SU-DHL-6 (cell line): ENCODE results near the gene TANC1.

ENCODE experiments used
- H2AFZ ChIP-seq: fragments of 200-600 bp; sonication (generic); 2 replicates; pipeline ENCODE4 v1.6.1; 2014; ENCODE audit warnings: low read depth, mild to moderate bottlenecking, moderate library complexity, mixed read lengths, antibody characterized with exemption, low read length; ENCODE audit not compliant: severe bottlenecking
- H3F3A ChIP-seq: fragments of 200-600 bp; shearing (Covaris generic); 2 replicates; pipeline ENCODE4 v1.6.0; 2016; ENCODE audit warnings: antibody characterized with exemption, mild to moderate bottlenecking; ENCODE audit not compliant: insufficient read depth
- H3K27ac ChIP-seq: fragments of 200-600 bp; sonication (generic); 2 replicates; pipeline ENCODE4 v1.5.1; 2016; ENCODE audit warnings: low read depth, mild to moderate bottlenecking, low read length, moderate library complexity, mixed read lengths
- H3K27me3 ChIP-seq: fragments of 200-600 bp; sonication (generic), shearing (Covaris generic); 2 replicates; pipeline ENCODE4 v1.6.0; 2014; ENCODE audit warnings: mild to moderate bottlenecking, low read length
- H3K36me3 ChIP-seq: fragments of 200-600 bp; sonication (generic); 2 replicates; pipeline ENCODE4 v1.6.1; 2014; ENCODE audit warnings: mild to moderate bottlenecking, low read length, mixed read lengths
- H3K4me2 ChIP-seq: fragments of 300-600, 200-600 bp; shearing (Covaris generic), sonication (generic); 2 replicates; pipeline ENCODE4 v1.6.0; 2014; ENCODE audit warnings: low read length, low read depth, mild to moderate bottlenecking; ENCODE audit not compliant: poor library complexity, severe bottlenecking
- H3K4me3 ChIP-seq: fragments of 200-600 bp; sonication (generic); 2 replicates; pipeline ENCODE4 v1.5.1; 2014; ENCODE audit warnings: antibody characterized with exemption, low read length, mild to moderate bottlenecking, mixed read lengths; ENCODE audit not compliant: insufficient read depth, poor library complexity, severe bottlenecking
- H3K79me2 ChIP-seq: fragments of 200-600 bp; sonication (generic); 2 replicates; pipeline ENCODE4 v1.6.1; 2014; ENCODE audit warnings: mild to moderate bottlenecking, low read length, moderate library complexity; ENCODE audit not compliant: insufficient read depth
- H3K9ac ChIP-seq: fragments of 200-600 bp; sonication (generic); 2 replicates; pipeline ENCODE4 v1.7.0; 2014; ENCODE audit warnings: mild to moderate bottlenecking, low read length
- H3K9me2 ChIP-seq: fragments of 200-600 bp; sonication (generic); replicated peaks from 2 replicates; pipeline ENCODE4 v1.6.1; 2014; ENCODE audit warnings: low read length; ENCODE audit not compliant: insufficient read depth
- H3K9me3 ChIP-seq: fragments of 200-600 bp; sonication (generic); 2 replicates; pipeline ENCODE4 v1.6.1; 2014; ENCODE audit warnings: low read length, mixed read lengths; ENCODE audit not compliant: insufficient read depth
- H4K20me1 ChIP-seq: fragments of 200-600 bp; sonication (generic); 2 replicates; pipeline ENCODE4 v1.6.1; 2014; ENCODE audit warnings: low read depth, mild to moderate bottlenecking, antibody characterized with exemption, low read length, moderate library complexity, mixed read lengths
- EZH2phosphoT487 ChIP-seq: fragments of 200-600 bp; sonication (generic), shearing (Covaris generic); conservative IDR thresholded peaks from 2 replicates; pipeline ENCODE4 v1.6.1; 2018; ENCODE audit warnings: mild to moderate bottlenecking, antibody characterized with exemption, low read length, moderate library complexity, mixed read lengths
- TF ChIP-seq, protein P1 (sequence below): fragments of 200-600 bp; sonication (generic); IDR thresholded peaks from one replicate; pipeline ENCODE4 v1.5.1; 2017; ENCODE audit warnings: antibody characterized with exemption, mild to moderate bottlenecking, low read length, moderate library complexity; ENCODE audit not compliant: insufficient read depth, poor library complexity, severe bottlenecking

Gene TANC1

DNA sequence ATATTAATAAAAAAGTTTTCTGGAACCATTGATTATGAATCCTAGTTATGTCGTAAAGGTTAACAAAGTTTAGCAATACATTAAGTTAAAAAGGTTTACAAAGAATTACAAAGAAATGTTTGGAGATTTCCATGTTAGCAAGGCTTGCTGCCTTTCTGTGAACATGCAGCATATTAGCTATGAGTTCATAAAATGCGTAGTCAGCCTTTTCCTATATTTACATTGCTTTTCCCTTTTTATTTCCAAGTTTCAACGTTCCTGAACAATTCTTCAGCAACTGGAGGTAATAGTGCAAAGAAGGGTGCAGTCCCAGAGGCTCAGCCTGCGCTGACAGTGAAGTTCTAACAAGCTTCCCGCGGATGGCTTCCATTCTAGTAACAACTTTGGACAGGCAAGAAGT, 266.4 kb downstream of the TANC1 start:
- no peaks in the 10 kb centered on the region for H3K9me3 ChIP-seq
- H3F3A ChIP-seq, result no peaks in the 10 kb centered on the region
- no peaks in the 10 kb centered on the region for H3K79me2 ChIP-seq
- H3K9ac ChIP-seq, result no peak overlapping the region
- no peak overlapping the region for H3K4me3 ChIP-seq
- TF ChIP-seq, protein P1, sequence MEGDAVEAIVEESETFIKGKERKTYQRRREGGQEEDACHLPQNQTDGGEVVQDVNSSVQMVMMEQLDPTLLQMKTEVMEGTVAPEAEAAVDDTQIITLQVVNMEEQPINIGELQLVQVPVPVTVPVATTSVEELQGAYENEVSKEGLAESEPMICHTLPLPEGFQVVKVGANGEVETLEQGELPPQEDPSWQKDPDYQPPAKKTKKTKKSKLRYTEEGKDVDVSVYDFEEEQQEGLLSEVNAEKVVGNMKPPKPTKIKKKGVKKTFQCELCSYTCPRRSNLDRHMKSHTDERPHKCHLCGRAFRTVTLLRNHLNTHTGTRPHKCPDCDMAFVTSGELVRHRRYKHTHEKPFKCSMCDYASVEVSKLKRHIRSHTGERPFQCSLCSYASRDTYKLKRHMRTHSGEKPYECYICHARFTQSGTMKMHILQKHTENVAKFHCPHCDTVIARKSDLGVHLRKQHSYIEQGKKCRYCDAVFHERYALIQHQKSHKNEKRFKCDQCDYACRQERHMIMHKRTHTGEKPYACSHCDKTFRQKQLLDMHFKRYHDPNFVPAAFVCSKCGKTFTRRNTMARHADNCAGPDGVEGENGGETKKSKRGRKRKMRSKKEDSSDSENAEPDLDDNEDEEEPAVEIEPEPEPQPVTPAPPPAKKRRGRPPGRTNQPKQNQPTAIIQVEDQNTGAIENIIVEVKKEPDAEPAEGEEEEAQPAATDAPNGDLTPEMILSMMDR, result no peak
- no peak for TF ChIP-seq EZH2phosphoT487
- H3K36me3 ChIP-seq, result no peaks in the 10 kb centered on the region
- no peak overlapping the region for H3K27ac ChIP-seq
- H4K20me1 ChIP-seq, result no peaks in the 10 kb centered on the region
- H3K4me2 ChIP-seq, result no peak overlapping the region
- H2AFZ ChIP-seq, result no peak overlapping the region
- no peaks in the 10 kb centered on the region for H3K9me2 ChIP-seq
- H3K27me3 ChIP-seq, result no peaks in the 10 kb centered on the region

DNA sequence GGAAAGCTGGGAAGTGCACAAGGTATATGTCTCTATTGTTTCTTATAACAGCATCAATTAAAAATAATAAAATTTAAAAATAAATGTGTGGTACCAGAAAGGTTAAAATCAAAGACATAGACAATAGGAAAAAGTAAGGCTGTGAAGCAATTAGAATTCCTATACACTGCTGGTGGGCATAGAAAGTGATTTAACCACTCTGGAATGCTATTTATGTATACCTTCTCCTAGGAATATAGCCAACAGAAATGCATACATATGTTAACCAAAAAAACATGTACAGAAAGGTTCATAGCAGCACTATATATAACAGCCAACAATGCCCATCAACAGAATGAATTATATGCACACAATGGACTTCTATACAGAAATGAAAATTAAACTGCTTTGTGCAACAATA, 275.1 kb downstream of the TANC1 start:
- Histone ChIP-seq H3K9me3 (no peaks in the 10 kb centered on the region), H3K4me2 (no peak overlapping the region), H3K27me3 (no peaks in the 10 kb centered on the region), H3K9ac (no peak overlapping the region), H3K79me2 (no peaks in the 10 kb centered on the region), H3K36me3 (no peaks in the 10 kb centered on the region), H3K9me2 (no peaks in the 10 kb centered on the region), H3F3A (no peaks in the 10 kb centered on the region), H2AFZ (no peak overlapping the region), H4K20me1 (no peaks in the 10 kb centered on the region), H3K27ac (no peak overlapping the region), H3K4me3 (no peak overlapping the region)
- TF ChIP-seq, protein P1, result no peak
- TF ChIP-seq EZH2phosphoT487, result no peak

GRCh38 chr2:159246325-159246988, 278.0 kb downstream of the TANC1 start:
- H4K20me1 ChIP-seq, result no peaks in the 10 kb centered on the region
- no peaks in the 10 kb centered on the region for H3K36me3 ChIP-seq
- H3K27ac ChIP-seq, result no peak overlapping the region
- TF ChIP-seq EZH2phosphoT487, result no peak
- TF ChIP-seq, protein P1, result no peak
- H3K9me3 ChIP-seq, result no peaks in the 10 kb centered on the region
- no peak overlapping the region for H3K4me3 ChIP-seq
- no peak overlapping the region for H3K9ac ChIP-seq
- H3K9me2 ChIP-seq, result no peaks in the 10 kb centered on the region
- H3K27me3 ChIP-seq, result no peaks in the 10 kb centered on the region
- no peak overlapping the region for H3K4me2 ChIP-seq
- no peak overlapping the region for H2AFZ ChIP-seq
- H3K79me2 ChIP-seq, result no peaks in the 10 kb centered on the region
- H3F3A ChIP-seq, result no peaks in the 10 kb centered on the region
